Vagina (tissue), 2 donors: ENCODE results near the gene ACOX3.

ENCODE experiments used
- CTCF ChIP-seq, 3 experiments: fragments of 450-650 bp in 2 of 3; fragments of 200-600 bp in 1 of 3; sonication (generic) in 1 of 3; IDR thresholded peaks; one replicate each; pipeline ENCODE4 v1.5.1; 2017 to 2019; ENCODE audit warnings: antibody characterized with exemption in 3 of 3, mild to moderate bottlenecking in 2 of 3, moderate library complexity in 2 of 3
- POLR2A ChIP-seq, 2 donors: fragments of 450-650 bp; IDR thresholded peaks; one replicate each; pipeline ENCODE4 v1.6.1; 2017; ENCODE audit warnings: antibody characterized with exemption in 2 of 2, mild to moderate bottlenecking in 2 of 2, moderate library complexity in 2 of 2
- POLR2AphosphoS5 ChIP-seq, 2 donors: sonication (generic); formaldehyde crosslinking; IDR thresholded peaks; one replicate each; pipeline ENCODE4 v1.9.0; 2017; ENCODE audit warnings: antibody characterized with exemption in 2 of 2, mild to moderate bottlenecking in 2 of 2, low read depth in 1 of 2; ENCODE audit not compliant: insufficient read depth in 1 of 2

GRCh38 chr4:8343262-8343966 lies 97.1 kb downstream of the ACOX3 start:
- no peak for TF ChIP-seq POLR2AphosphoS5 (IDR thresholded peaks at IDR 0.05; ENCODE audit: insufficient read depth in 1 of 2, low read depth in 1 of 2)
- no peak for TF ChIP-seq POLR2A (IDR thresholded peaks at IDR 0.05)
- no peak for TF ChIP-seq CTCF (IDR thresholded peaks at IDR 0.05)
